OCI-M2 (cell line): ENCODE data around the gene MICOS13.
A peak's percentile ranks its signal among the peaks of the same experiment; 100 is the strongest.
"Not testable (repeated sequence)": the region's sequence is repeated elsewhere in the genome, so short reads cannot be mapped to it uniquely, and the experiment has no call there.

Source experiments
- DNase-seq: peaks from one replicate; lab custom pipeline; 2025; ENCODE audit not compliant: unreplicated experiment; lab: John Stamatoyannopoulos, UW

The MICOS13 gene

DNA sequence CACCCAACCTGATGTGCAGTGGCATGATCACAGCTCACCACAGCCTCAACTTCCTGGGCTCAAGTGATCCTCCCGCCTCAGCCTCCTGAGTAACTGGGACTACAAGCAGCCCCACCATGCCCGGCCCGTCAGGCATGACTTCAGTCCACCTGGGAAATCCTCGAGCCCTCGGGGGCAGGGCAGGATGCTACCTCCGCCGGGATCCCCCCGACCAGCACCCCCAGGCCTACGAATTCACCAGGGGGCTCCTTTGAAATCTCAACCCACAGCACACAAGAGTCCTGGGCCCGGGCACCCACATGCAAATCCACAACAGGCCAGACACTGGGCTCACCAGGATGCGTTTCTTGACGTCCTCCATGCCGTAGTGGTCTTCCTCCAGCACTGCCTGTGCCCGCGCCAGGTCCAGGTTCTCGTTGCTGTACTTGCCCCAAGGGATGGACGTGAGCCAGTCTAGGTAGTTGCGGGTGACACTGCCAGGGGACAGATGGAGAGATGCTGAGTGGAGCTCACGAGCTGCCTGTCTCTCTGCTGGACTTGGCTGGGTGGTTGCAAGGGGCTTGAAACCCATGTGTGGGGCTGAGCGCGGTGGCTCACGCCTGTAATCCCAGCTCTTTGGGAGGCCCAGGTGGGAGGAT lies 20.3 kb upstream of the MICOS13 start:
- no peak for DNase-seq

DNA sequence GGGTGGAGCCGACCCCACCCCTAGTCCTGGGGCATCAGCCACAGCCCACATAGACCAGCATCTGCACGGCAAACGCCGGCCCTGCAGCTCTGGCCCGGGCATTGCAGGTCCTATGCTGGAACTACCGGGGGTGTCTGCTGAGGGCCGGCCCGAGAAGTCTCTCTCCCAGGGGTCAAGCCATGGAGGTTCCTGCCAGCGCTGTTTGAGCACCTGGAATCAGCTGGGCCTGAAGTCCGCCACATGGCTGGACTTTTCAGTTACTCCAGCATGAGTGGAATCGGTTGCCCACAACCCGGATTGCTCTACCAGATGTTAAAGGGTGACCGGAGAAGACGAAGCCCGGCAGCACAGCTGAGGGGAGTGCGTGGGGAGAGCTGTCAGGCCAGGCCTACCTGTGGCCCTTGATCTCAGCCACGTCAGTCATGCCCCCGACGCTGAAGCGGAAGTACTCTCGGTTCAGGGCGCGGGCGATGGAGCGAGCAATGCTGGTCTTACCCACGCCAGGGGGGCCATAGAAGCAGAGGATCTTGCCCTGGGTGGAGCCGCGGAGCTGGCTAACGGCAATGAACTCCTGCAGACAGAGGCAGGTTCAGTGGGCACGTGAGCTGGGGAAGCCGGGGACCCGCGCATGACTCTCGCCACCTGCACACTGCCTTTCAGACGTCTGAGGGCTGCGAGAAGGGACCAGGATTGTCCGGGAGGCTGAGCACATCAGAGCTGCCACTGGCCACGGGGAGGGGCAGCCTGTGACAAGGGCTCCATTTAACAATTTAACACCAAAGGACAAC lies 18.5 kb upstream of the MICOS13 start:
- DNase-seq, result no peak

DNA sequence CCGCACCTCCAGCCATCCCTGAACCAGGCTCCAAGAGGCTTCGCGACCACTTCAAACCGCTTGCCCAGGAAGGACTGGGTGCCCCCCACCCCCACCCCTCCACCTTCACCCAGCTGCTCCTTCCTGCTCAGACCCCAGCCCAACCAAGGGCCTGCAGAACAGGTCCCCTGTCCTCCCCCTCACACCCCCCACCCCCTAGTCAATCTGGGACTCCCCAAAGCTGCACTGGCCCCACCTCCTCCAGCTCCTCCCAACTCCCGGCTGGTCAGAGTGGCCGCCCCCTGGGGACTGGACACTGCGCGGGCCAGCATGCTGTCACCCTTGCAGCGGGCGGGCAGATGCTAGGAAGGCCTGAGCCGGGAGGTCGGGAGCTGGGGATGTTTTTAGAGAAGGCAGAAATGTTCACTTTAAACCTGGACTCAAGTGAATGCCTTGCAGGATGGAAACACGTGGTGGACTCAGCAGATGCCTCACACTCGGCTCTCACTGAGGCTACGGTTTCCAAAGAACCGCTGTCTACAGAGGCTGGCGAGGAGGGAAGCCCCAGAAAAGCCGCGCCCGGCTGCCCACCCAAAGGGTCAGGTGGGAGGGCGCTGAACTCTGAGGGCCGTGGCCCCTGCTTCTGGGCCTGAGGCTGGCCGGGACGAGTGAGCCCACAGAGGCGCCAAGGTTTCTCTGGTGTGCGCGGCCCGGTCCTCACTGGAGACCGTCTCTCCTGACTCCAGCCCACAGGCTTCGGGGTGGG lies 17.7 kb upstream of the MICOS13 start:
- DNase-seq, result no peak

DNA sequence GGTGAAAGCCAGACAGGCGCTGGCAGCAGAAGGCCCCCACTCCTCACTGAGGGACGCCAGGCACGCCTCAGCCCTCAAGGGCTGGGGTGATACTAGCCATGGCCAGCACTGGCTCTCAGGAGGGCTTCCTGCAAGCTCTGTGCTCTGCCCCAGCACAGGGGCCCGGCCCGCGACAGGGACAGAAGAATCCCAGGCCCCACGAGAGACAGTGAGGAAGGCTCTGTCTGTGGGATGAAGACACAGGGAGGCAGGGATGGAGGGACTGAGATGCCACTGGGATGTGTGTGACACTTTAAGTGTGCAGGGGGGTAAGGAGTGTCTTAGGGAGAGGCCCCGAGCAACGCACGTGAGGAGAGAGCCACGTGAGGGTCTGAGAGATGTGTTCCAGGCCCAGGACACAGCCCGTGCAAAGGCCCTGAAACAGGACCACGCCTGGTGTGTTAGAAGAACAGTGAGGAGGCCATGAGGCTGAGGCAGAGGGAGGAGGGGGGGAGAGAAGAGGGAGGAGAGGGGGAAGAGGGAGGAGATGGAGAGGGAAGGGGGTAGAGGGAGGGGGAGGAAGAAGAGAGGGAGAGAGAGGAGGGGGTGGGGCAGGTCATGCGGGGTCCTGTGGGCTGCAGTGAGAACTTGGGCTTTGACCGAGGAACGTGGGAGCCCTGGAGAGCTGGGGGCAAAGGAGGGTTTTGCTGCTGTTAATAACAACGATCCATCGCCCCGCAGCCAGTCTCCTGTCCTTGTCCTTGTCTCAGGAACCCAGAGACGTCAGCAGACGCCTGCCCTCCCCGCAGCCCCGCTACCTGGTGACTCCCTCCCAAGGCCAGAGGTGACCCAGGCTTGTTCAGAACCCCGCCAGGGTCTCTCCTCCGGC lies 16.9 kb upstream of the MICOS13 start:
- DNase-seq, result no peak

DNA sequence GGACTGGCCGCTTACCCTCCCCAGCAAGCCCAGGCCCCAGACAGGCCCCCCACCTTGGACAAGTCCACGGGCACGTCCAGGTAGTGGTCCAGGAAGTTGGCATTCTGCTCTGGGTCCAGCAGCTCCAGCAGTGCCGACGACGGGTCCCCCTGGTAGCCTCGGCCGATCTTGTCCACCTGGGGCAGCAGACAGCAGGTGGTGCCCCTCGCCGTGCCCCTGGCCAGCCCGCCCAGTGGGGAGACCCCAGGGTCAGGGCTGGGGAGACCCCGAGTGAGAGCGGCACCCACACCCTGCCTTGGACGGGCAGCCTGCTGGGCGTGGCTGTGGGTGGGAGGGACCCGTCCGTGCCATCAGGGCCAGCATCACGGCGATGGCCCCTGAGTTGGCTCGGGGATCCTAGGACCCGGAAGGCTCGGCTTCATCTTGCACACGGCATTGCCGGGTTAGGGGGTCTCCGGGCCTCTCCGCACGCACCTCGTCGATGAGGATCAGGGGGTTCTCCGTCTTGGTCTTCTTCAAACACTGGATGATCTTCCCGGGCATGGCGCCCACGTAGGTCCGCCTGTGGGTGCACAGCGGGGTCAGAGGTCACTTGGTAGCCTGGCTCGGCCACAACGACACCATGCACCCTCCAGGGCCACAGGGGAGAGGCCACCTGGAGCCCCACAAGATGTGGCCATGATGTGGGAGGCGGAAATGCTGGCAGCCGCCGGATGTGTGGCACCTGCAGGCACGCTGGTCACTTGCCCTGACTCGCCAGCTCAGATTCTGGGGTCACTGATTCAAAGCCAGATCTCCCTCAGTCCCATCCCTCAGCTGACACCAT lies 16.1 kb upstream of the MICOS13 start:
- no peak for DNase-seq

DNA sequence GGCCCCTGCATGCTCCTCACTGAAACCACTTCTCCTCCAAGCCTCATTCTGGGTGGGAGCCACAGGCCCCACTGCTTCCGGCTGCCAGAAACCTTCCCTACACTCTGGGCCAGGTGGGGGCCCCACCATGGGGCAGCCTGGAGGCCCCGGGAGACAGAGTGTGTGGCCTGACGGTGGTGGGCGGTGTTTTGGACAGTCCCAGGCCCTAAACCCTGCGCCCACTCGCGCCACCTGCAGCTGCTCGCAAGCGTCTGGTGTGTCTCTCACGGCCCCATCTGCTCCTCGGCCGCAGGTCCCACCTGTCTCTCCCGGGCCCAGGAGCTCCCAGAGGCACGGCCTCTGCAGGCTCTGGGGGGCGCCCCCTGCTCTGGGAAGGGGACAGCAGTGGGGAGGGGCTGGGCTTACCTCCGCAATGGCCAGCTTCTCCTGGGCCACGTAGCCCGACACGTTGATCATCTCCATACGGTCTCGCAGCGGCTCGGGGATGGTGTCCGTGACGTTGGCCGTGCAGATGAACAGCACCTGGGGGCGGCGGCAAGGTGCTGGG lies 15.4 kb upstream of the MICOS13 start:
- DNase-seq, result no peak

DNA sequence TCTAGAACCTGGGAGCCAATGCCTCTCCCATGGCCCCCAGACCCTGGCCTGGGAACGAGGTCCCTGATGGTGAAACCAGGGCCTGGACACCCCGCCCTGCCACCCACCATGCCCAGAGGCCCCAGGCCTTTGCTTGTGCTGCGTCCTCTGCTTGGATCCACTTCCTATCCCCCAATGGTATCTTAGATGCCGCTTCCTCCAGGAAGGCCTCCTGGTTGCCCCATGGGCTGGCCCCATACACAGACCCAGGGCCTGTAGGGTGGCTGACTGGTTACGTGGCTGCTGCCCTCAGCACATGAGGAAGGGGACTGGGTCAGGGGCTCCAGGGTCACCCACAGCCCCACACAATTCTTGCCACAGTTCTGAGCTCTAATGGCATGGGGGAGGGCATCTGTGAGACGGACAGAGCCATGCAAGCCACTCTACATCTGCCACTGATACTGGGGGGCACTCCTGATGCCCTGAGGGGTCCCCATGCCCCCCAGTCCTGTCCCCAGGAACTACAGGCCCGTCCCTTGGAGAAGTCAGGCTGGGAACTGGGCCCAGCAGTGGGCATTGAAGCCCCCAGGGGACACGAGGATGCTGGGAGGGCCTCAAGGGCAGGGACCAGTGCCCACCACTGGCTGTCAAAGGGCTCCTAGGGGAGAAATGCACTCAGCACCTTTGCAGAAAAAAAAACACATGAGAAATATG lies 14.8 kb upstream of the MICOS13 start:
- no peak for DNase-seq

DNA sequence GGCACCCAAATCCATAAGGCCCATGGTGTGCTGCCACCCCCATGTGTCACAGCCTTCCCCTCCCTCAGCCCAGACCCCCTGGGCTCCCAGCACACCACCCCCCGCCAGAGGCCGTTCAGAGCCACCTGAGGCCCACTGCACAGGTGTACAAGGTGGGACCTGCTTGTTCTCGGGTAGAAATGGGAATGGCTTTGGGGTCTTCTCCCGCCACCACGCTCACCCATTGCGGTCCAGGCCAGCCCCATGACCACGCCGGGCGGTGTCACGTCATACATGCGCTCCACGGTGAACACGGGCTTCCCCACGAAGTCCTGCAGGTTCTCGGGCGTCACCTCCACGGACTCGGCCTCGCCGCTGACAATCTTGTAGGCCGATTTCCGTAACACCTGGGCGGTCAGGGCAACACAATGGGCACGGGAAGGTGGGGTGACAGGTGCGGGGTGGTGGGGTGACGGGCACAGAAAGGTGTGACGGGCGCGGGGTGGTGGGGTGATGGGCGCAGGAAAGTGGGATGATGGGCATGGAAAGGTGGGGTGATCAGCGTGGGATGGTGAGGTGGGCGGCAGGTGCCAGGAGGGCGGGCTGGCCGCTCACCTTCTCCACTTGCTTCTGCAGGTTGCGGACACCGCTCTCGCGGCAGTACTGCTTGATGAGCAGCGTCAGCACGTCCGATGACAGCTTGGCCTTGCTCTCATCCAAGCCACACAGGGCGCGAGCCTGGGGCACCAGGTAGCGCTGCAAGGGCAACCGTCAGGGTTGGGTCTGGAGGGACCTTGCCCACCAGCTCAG lies 14.0 kb upstream of the MICOS13 start:
- no peak for DNase-seq

DNA sequence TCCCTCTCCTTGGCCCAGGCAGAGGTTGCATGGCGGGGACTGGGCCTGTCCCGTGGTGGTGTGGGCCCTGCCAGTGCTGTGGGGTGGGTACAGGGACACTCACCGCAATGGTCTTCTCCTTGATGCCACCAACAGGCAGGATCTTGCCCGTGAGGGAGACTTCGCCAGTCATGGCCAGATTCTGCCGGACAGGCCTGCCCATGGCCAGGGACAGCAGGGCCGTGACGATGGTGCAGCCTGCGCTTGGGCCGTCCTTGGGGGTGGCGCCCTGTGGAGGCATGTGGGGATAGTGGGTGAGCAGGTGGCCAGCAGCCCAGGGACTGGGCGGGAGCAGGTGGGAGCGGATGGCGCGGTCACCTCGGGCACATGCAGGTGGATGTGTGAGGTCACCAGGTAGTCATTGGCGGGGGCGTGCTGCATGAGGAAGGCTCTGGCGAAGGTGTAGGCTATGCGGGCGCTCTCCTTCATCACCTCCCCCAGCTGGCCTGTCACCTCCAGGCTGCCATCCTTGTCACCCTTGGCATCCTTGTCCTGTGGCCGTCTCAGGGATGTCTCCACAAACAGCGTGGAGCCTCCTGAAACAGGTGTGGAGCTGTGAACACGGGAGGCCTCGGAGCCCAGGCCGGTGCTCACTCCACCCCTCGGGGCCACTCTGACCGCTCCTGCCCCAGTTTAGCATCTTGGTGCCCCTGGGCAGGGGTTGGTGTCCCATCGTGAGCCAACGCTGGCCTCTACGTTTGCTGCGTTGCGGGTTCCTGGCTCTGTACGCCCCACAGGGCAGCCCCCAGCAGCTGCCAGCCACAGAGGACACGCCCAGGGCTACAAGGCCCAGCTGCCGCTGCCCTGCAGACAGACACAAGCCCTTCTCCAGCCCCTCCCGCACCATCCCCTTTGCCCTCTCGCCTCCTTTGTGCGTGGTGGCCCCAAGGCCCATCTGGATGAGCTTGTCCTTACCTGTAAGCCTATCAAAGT lies 13.2 kb upstream of the MICOS13 start:
- DNase-seq, result no peak

DNA sequence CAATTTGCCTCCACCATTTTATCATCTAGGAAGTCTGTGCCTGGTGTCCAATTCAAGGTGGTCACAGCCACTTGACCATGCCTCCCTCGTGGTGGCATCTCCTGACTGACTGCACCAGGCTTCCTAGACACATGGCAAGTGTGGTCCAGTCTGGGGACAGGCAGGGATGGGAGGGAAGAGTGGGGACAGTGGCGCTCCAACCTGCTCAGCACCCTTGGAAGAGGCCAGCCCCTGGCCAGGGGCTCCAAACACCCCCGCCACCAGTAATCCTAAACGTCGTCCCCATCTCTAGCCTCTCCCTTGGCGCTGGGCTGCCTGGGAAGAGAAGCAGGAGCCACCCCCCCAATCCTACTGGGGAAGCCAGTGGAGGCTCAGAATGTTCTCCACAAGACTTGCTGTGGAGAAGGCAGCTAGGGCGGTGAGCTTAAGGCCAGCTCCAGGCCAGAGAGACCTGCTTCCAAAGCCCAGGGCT lies 12.4 kb upstream of the MICOS13 start:
- no peak for DNase-seq

DNA sequence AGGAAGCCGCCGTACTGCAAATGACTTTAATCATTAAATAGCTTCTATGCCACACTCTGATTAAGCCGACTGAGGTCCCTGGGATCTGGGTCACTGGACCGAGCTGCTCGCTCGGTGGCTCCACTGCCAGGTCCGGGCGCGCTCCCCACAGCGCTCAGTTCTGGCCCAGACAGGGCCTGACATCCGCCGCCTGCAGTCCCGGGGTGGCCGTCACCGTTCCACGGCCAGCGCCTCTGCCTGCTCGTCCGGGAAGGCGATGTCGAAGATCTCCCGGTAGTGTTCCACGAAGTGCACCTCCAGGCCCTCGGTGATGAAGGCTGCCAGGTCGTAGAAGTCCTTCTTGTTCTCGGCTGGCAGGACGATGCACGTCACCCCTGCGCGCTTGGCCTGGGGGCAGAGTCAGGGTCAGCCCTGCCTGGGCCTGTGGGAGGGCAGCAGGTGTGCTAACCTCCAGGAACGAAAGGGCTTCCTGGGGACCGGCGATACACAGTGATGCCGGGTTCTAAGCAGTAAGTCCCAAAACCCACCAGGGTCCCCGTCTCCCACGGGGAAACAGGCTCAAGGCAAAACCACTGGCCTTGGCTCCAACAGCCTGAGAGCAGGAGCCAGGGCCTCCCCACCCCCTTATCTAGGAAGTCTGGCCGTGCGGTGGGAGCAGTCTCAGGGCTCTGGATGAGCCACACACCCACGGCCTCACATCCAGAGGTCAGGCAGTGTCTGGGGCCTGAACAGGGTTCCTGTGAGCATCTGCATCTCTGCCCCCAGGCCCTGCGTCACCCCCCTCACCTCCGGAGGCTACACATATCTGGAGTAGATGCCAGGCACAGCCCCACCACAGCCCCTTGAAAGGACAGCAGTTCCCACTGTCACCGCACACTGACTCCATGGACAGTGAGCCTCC lies 11.8 kb upstream of the MICOS13 start:
- no peak for DNase-seq

DNA sequence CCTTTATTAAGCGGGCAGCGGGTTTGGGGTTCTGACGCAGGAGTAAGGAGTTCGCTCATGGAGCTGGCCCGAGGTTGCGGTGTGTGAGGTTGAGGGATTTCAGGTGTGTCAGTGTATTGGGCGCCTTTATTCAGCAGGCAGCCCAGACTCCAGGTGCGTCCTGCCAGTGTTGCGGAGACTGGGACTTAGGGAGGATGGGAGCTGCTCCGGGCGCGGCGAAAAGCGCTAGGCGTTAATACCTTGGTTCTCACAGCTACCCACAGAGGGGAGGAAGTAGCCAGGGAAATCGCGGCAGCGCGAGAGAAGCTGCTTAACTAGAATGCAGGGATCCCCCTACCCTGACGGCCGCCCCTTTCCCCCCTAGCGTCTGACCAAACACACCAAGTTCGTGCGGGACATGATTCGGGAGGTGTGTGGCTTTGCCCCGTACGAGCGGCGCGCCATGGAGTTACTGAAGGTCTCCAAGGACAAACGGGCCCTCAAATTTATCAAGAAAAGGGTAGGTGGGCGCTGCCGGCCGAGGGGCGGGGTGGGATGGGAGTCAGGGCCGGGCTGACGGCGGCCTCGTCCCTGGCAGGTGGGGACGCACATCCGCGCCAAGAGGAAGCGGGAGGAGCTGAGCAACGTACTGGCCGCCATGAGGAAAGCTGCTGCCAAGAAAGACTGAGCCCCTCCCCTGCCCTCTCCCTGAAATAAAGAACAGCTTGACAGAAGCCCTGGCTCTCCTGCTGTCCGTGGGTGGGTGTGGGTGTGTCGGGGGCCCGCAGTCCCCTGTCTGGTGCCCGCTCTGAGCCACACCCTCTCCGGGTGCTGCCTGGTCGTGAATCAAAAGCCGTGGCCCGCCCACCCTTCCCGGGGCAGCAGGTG lies 10.9 kb upstream of the MICOS13 start:
- no peak for DNase-seq

DNA sequence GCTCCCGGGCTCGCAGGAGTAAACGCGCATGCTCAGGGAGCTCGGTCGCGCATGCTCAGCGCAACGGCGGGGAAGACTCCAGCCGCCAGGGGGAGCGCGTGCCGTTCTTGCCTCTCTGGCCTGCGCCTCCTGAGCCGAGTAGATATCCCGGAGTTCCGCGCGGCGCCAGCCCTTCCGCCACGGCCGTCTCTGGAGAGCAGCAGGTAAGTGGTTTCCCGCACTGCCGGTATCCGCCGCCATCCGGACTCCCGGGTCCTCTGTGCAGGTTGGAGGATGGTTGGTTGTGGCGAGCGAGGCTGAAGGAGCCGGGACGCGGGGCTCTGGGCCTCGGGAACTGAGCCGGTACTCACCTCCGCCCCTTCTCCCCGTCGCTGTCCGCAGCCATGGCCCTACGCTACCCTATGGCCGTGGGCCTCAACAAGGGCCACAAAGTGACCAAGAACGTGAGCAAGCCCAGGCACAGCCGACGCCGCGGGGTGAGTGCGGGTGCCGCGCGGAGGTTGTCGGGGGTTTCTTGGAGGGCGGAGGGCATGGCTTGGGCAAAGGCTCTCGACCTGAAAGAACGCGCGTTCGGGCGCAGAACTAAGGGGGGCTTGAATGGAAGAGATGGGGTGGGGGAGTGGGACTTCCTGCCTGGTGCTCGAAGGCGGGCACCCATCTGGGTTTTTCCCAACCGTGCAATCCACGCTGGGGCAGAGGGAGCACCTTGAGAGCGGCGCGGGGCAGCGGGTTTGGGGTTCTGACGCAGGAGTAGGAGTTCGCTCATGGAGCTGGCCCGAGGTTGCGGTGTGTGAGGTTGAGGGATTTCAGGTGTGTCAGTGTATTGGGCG lies 10.0 kb upstream of the MICOS13 start, which contains the start of gene RPL36:
RPL36 (plus strand) TSS at position 171 of the 830 bp plus-strand sequence; CDS start at position 384, 213 bp downstream.
- DNase-seq, result peak; percentile 87

DNA sequence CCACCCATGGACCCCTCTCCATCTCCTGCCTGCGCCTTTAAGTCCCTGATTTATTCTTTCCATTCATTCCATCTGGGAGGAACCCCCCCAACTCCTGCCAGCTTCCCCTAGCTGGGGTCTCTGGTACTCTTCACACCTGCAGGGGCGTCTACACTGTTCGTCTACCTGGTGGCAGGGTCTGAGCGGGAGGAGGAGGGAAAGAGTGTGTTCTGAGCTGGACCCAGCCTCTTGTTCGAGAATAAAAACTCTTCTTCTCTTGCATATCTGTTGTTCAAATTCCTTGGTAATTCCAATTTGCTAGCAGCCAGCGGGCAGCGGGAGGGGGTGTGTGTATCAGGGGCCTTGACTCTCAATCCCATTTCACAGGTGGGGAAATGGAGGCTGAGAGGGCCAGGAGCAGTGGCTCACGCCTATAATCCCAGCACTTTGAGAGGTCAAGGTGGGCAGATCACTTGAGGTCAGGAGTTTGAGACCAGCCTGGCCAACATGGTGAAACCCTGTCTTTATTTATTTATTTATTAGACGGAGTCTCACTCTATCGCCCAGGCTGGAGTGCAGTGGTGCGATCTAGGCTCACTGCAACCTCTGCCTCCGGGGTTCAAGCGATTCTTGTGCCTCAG lies 8.1 kb upstream of the MICOS13 start:
- not testable (repeated sequence) for DNase-seq
